ENCODE data around the gene PDE6H.

PDE6H gene

GRCh38 chr12:14951851-14952250, 21.0 kb upstream of the PDE6H start:
- DNase-seq (ENCODE audit: low spot score) = no peak

DNA sequence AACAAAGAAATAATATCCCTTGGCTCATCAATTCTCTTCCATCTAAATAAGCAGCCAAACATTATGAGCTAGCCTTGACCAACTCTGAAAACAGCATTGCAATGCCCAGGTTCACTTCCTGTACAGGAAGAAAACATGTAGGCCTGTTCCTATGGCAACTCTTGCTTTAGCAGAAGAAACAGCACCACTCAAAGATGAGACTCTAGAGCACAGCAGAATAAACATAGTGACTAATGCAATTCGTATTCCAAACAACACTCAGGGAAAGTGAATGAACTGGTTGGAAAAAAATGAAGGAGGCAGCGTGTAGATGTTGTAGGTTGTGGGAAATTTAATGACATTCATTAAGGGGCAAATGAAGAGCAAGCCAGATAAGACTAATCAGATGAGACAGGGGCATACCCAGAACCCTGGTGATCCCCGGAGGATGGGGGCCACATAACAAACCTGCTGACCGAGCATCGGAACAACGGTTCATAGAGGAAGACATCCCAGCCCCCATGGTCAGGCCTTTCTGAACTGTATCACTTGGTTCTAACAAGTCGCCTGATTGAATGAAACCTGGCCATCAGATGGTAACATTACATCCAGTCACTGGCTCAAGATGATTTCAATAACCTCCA, 20.4 kb upstream of the PDE6H start:
- DNase-seq (ENCODE audit: low spot score) = peak; percentile 48

DNA sequence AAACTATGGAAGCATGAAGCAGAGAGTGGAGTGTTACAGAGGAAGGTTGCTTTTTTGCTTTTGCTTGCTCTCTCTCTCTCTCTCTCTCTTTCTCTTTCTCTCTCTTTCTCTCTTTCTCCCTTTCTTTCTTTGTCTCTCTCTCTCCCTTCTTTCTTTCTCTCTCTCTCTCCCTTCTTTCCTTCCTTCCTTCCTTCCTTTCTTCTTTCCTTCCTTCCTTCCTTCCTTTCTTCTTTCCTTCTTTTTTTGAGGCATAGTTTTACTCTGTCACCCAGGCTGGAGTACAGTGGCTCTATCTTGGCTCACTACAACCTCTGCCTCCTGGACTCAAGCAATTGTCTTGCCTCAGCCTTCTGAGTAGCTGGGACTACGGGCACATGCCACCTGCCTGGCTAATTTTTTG, 19.1 kb upstream of the PDE6H start:
- no peak for DNase-seq (ENCODE audit: low spot score)

DNA sequence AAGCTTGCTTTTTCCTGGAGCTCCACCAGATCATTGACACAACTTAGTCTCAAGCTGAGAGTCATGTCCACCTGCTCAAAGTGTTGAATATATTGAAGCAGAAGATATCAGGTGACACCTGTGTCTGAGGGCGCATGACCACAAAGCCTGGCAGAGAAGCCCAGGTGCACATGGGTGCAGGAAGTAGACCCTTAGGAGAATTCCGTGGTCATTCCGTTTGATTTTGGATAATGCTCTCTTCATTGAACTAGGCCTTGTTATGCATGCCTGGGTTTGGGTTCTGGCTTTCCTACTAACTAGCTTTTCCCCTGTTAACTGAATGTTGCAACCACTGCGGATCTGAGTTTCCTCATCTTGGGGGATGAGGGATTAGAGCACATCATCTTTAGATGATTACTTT, 18.6 kb upstream of the PDE6H start:
- DNase-seq (ENCODE audit: low spot score) = no peak

GRCh38 chr12:14956024-14956891, 16.6 kb upstream of the PDE6H start:
- DNase-seq (ENCODE audit: low spot score) = no peak

GRCh38 chr12:14956905-14957304, 15.9 kb upstream of the PDE6H start:
- DNase-seq (ENCODE audit: low spot score) = no peak

DNA sequence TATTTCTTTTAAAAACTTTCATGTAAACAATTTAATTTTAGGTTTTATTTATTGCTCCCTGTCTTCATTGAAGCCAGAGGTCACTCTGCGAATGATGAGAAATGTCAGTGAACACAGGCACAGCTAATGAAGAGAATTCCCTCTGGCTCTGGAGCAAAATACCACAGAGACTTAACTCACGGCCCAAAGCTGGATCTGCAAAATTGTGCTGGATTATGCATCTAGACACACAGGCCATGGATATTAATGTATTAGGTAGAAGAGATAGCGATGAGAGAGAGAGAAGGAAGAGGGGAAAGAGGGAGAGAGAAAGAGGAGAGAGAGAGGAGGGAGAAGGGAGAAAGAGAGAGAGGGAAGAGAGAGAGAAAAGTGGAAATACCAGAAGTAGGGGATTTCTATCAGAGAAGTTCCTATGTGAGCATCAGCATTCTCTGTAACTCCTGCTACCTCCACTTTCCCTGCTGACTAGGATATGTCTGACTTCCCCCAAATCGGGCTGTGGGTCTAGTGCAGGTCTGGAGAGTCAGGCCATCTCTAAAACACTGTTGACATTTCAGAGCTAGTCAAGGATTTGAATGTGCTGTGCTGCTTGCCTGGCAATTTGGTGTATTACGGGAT, 15.2 kb upstream of the PDE6H start:
- DNase-seq (ENCODE audit: low spot score) = no peak

DNA sequence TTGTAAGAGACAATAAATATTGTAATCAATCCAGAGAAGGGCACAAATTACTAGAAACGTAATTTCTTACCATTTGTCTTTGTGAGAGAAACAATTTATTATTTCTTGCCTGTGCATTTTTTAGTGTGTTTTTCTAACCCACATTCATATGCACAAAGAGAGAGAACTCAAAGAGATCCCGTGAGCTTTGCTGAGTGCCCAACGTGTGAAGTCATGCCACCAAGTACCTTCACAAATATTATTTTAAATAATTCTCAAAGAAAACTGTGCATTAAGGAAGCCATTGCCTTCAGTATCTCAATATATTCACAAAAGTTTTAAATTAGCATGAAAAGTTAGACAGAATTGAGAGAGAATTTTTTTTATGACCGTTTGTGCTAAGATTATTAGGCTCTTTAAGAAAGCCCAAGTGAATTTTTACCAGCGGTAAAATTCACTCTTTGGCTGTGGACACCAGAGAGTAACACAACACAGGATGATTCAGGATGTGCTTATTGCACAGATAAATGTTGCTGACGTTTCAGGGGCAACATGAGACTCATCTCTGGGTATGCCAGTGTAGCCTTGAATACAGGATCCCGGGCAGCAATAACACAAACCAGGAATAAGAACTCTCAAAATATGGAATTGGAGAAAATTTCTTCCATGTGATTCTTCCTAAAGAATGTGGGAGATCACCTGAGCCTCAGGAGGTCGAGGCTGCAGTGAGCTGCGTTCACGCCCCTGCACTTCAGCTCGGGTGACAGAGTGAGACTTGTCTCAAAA, 14.3 kb upstream of the PDE6H start:
- DNase-seq (ENCODE audit: low spot score) = no peak

- no peak for DNase-seq (ENCODE audit: low spot score)
Observed at GRCh38 chr12:14959126-14959440, 13.8 kb upstream of the PDE6H start.

DNA sequence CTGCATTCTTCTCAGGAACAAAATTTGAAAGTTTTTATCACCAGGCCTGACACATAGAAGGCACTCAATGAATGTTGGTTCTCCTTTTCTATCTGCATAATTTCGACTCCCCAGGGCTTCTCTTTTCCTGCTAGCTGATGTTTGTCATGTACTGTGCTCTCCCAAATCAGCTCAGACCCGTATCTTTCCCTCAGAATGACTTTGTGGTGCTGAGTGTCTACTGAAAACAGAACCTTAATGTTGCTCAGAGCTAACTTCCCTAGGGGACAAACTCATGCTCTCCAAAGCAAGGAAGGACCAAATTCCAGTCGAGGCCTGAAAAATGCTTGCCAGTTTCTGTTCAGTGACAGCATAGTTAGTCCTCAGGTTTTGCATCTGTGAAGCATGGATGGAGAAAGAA, 13.4 kb upstream of the PDE6H start:
- no peak for DNase-seq (ENCODE audit: low spot score)

DNA sequence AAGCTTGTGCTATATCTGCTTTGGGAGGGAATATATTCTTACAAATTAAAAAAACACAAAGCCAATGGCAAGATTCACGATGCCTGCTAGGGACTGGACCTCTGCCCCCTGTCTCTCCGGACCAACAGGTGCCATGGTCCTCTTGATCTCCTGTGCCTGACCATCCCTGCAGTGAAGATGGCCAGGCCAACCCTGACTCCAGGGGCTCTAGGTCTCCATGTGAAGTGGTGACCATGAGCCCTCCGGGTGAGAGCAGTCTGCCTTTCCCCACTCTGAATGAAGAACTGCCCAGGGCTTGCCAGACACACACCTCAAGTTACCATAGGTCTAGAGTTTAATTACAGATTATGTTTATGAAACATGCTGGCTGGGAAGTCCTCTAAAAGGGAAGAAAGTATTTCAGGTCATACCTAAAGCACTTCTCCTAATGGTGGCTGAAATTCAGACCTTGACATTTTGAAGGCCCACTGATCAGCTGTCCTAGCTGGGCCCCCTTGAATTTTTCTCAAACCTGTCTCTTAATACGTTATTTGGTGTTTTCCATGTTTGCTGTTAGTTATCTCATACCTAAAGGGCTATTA, 12.8 kb upstream of the PDE6H start:
- DNase-seq (ENCODE audit: low spot score) = no peak

GRCh38 chr12:14960548-14961465, 12.0 kb upstream of the PDE6H start:
- no peak for DNase-seq (ENCODE audit: low spot score)

DNA sequence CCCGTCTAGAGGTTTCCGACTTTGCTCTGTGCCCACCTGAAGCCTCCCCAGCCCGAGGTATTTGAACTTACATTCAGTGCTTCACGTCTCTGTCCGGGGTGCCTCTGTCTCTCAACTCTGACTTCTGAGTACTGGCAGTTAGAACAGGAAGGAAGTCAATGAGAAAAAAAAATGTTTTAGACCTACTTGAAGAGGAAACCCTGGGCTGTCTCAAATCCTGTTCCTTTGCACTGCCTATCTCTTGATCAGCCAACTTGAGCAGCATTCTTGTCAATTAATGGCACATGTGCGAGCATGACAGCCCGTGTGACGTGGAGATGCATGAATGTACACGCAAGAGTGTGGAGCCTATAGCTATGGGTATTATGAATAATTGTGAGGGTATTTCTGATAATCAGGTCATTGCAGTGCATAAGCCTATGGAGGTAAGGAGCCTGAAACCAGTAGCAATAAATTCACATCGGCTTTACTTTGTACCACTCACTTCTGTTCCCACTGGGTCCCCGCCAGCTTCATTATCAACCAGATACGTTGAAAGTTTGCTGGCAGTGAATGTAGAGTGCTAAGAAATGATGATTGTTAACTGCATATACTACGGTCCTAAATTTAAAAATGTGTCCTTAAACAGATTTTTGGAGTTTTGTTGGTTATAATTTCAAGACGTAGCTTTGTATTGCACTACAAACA, 11.2 kb upstream of the PDE6H start, which contains the start of gene ARHGDIB:
Gene ARHGDIB, minus strand, starts transcription at position 136 of the 687 bp plus-strand sequence. CDS start 10,889 bp downstream, outside the sequence.
- no peak for DNase-seq (ENCODE audit: low spot score)

- DNase-seq (ENCODE audit: low spot score) = no peak
Observed at GRCh38 chr12:14962153-14962539, 10.7 kb upstream of the PDE6H start.

GRCh38 chr12:14962797-14963196, 10.0 kb upstream of the PDE6H start:
- DNase-seq (ENCODE audit: low spot score) = no peak

GRCh38 chr12:14963520-14963919, 9.3 kb upstream of the PDE6H start:
- DNase-seq (ENCODE audit: low spot score) = no peak

GRCh38 chr12:14964406-14964805, 8.4 kb upstream of the PDE6H start:
- DNase-seq (ENCODE audit: low spot score) = no peak

DNA sequence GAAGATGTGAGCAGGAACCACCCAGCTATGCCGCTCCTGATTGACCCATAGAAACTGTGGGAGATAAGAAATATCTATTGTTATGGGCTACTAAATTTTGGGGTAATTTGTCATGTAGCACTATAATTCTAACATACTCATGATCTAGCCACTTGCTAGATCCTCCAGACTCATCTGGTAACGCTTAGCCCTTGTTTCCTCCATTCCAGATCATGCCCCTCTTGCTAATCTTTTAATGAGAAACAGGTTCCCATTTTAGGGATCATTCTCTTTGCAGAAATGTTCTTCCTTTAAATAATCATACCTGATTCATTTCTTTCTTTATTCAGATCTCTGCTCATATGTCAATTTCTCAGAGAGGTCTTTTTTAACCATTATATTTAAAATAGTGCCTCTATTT, 7.6 kb upstream of the PDE6H start:
- DNase-seq (ENCODE audit: low spot score) = no peak

DNA sequence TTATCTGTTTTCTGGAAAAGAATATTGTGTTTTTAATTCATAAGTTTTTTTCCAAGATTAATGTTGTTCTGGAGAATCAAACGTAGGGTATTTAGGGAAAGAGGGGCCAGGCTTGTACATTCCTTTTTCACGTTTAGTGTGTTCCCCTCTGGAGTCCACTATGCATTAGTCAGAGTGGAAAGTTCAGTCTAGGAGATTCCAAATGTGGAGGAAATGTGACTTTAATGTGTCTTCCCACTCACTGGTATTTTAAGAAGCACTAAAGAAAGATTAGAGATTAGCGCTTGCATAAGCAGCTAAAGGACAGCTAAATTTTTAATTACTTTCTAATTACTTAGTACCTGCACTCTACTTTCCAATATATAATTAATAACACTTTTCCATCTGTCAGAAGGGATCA, 4.4 kb upstream of the PDE6H start:
- no peak for DNase-seq (ENCODE audit: low spot score)

DNA sequence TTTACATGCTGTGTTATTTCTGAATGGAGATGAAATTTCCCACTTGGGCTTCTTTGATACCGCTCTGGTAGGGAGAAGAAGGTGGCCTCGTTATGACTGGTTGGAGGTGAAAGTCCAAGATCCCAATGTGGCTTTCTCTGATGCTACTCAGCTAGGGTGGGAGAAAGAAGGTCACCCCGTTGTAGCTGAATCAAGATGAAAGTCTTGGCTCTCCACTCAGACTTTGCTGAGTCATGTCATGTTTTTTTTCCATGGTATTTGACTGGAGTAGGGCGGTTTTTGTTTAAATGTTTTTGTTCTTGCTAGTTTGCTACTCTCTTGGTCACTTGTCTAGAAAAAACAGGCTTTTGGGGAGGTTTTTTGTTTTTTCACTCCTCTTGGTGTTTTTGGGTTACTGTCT, 2.4 kb upstream of the PDE6H start:
- DNase-seq (ENCODE audit: low spot score) = no peak

DNA sequence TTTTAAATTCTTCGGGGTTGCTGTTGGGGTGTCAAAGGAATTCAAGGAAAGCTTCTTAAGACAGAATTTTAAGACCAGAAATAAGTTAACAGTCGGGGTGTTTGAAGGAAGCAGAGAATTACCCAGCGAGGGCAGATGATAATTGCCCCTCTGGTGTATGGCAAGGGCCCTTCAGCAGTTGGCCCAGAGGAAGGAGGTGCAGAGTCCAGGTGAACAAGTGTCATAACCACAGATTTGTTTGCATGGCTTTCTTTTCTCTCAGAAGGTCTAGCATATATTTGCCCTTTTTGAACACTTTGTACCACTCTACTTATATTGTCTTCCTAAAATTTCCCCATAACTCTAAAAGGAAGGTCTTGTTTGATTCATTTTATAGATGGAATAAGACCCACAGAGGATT, 1.8 kb downstream of the PDE6H start:
- no peak for DNase-seq (ENCODE audit: low spot score)
